ENCODE measurements around the gene CAMK1D.

Gene CAMK1D

GRCh38 chr10:12758271-12758670 is 408.9 kb downstream of the CAMK1D start:
- Mint-ChIP-seq H3K4me1 (ENCODE audit: low read depth) (no peaks in the 10 kb centered on the region), H3K4me3 (no peak overlapping the region), H3K27me3 (no peaks in the 10 kb centered on the region), H3K36me3 (ENCODE audit: low read depth) (peaks cover 21% of the 10 kb centered on the region), H3K9me3 (no peaks in the 10 kb centered on the region), H3K27ac (no peak overlapping the region)

DNA sequence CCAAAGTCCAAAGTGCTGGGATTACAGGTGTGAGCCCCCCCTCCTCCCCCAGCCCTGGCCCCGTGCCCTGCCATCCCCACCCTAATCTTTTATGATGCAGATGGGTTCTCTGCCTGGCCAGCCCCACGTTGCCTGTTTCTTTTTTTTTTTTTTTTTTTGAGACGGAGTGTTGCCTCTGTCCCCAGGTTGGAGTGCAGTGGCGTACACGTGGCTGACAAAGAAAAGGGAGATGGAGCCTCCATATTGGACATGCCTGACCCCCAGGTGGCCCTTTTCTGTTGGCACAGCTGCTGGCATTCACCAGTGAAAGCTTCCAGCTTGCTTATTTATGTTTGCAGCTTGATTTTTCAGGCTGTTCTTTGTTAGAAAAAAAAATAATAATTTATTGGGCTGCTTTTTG is 416.9 kb downstream of the CAMK1D start:
- Mint-ChIP-seq H3K9me3 (no peaks in the 10 kb centered on the region), H3K4me3 (no peak overlapping the region), H3K36me3 (ENCODE audit: low read depth) (peaks cover 40% of the 10 kb centered on the region), H3K27me3 (no peaks in the 10 kb centered on the region), H3K4me1 (ENCODE audit: low read depth) (no peaks in the 10 kb centered on the region), H3K27ac (no peak overlapping the region)

DNA sequence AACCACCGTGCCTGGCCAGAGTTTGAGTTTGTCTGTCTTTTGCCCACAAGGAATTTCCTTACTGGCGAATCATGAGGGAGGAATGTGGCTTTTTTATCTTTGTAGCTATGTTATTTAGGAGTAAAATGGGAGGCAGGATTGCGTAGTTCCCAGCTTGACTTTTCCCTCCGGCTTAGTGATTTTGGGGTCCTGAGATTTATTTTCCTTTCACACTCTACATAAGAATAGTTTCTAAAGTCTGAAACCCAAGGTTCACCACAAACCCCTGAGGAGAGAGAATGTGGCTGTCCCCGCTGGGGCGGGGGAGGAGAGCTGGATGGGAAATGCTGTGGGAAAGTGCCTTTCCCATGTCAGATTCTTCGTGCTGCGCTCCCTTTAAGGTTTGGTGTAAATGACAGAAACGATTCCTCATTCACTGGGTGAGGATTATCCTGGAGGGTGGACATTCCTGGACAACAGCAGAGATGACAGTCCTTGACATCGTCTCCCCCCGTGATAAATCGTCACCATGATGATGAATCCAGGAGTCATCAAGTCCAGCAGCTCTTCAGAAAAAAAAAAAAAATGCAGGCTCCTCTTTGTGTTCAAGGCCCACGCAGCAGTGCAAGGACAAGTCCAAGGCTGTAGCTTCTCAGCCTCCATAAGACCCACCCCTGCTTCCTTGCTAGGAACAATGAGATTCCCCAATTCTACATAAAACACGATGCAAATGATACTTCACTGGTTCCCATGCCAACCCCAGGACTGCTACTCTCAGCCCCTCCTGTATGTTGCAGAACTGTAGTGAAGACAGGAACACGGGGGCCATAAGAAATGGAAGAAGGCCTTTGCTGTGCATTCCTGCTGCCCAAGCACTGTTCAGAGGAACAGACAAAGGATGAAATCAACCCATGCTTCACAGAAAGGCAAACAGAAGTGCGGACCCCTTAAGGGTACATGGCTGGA is 419.1 kb downstream of the CAMK1D start:
- no peaks in the 10 kb centered on the region for H3K9me3 Mint-ChIP-seq
- H3K4me3 Mint-ChIP-seq: no peak overlapping the region
- no peaks in the 10 kb centered on the region for H3K4me1 Mint-ChIP-seq (ENCODE audit: low read depth)
- H3K27ac Mint-ChIP-seq: no peak overlapping the region
- peaks cover 22% of the 10 kb centered on the region for H3K36me3 Mint-ChIP-seq (ENCODE audit: low read depth)
- H3K27me3 Mint-ChIP-seq: no peaks in the 10 kb centered on the region

GRCh38 chr10:12769323-12770044 is 420.1 kb downstream of the CAMK1D start:
- Mint-ChIP-seq H3K27ac (no peak overlapping the region), H3K4me3 (no peak overlapping the region), H3K36me3 (ENCODE audit: low read depth) (peaks cover 22% of the 10 kb centered on the region), H3K4me1 (ENCODE audit: low read depth) (no peaks in the 10 kb centered on the region), H3K9me3 (no peaks in the 10 kb centered on the region), H3K27me3 (no peaks in the 10 kb centered on the region)

DNA sequence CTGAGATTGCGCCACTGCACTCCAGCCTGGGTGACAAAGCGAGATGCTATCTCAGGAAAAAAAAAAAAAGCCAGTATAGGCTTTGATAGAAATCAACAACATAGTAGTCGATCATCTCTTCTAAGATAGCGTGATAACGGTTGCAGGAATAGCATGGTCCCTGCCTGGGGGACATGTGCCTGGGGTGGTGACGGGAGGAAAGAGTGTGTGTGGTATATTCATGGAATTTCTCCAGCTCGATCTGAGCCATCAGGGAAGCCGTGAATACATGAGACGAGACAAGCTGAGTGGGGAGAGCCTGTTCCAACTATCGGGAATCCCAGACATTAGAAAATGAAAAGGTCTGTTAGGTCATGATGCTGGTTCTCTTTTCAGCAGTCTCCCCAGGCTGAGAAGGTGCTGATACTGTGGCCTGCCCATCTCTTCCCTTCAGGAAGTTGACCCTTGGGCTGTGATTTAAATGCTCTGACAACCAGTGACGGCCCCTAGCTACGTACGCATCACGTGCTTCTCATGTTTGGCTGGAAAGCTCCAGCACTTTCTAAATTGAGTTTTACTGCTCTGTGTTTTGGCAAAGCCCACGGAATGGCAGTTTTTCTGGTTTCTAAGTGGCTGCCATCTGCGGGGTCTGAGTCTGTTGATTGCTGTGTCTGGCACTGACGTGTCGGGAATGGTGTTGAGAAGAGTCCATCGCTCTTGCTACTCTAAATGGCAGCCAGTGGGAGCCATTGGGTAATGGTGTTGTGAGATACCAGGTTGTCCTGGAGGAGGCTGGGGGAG is 422.8 kb downstream of the CAMK1D start:
- peaks cover 6% of the 10 kb centered on the region for H3K4me1 Mint-ChIP-seq (ENCODE audit: low read depth)
- no peaks in the 10 kb centered on the region for H3K9me3 Mint-ChIP-seq
- no peak overlapping the region for H3K27ac Mint-ChIP-seq
- peaks cover 29% of the 10 kb centered on the region for H3K36me3 Mint-ChIP-seq (ENCODE audit: low read depth)
- no peaks in the 10 kb centered on the region for H3K27me3 Mint-ChIP-seq
- no peak overlapping the region for H3K4me3 Mint-ChIP-seq

DNA sequence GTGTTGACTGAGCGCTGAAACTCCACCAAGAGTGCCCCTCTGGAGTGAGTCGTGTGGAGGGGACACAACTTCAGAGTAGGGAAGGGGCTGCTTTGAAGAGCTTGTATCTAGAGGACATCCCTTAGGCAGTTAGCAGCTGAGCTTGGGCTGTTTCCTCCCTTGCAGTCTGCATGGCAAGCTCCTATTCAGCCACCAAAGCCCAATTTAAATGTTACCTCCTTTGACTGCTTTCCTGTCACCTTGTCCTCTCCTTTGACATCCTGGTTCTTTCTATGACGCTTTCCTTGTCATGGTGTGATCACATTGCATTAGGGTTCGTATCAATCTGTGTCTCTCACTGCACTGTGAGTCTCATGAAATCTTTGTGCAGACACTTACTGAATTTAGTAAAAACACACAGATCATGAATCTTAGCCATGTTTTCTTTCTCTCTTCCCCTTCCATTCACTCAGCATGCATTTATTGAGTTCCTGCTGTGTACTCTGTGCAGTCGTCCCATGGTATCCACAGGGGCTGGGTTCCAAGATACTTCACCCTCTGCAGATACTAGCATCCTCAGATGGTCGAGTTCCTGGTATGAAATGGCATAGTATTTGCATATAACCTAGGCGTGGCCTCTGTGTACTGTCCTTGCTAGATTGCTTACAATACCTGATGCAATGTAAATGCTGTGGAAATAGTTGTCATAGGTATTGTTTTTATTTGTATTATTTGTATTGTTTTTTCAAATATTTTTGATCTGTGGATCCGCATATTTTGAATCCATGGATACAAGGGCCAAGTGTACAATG is 423.6 kb downstream of the CAMK1D start:
- Mint-ChIP-seq H3K36me3 (ENCODE audit: low read depth) (peaks cover 29% of the 10 kb centered on the region), H3K9me3 (no peaks in the 10 kb centered on the region), H3K27me3 (no peaks in the 10 kb centered on the region), H3K4me1 (ENCODE audit: low read depth) (peaks cover 11% of the 10 kb centered on the region), H3K4me3 (no peak overlapping the region), H3K27ac (no peak overlapping the region)

DNA sequence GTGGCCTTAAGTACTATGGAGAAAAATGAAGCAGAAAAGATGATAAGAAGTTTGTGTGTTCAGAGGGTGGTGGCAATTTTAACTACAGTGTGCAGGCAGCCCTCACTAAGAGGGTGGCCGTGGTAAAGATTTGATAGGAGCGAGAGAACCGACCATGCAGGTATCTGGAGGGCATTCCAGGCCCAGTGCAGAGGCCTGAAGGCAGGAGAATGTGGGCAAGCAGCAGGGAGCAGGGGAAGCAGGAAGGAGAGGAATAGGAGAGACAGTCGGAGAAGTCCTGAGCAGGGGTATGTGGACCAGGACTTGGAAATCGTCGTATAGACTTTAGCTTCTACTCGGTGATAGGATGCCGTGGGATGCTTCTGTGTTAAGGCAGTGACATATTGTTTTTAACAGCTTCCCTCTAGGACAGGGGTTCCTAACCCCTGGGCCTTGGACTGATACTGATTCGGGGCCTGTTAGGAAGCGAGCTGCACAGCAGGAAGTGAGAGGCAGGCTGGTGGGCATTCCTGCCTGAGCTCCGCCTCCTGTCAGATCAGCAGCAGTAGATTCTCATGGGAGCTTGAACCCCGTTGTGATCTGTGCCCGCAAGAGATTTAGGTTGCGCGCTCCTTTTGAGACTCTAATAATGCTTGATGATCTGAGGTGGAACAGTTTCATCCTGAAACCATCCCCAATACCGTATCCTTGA is 425.0 kb downstream of the CAMK1D start:
- H3K27me3 Mint-ChIP-seq: no peaks in the 10 kb centered on the region
- no peak overlapping the region for H3K4me3 Mint-ChIP-seq
- H3K36me3 Mint-ChIP-seq (ENCODE audit: low read depth): peaks cover 20% of the 10 kb centered on the region
- no peaks in the 10 kb centered on the region for H3K9me3 Mint-ChIP-seq
- H3K27ac Mint-ChIP-seq: no peak overlapping the region
- peaks cover 15% of the 10 kb centered on the region for H3K4me1 Mint-ChIP-seq (ENCODE audit: low read depth)

- no peaks in the 10 kb centered on the region for H3K27me3 Mint-ChIP-seq
- no peaks in the 10 kb centered on the region for H3K9me3 Mint-ChIP-seq
- peaks cover 36% of the 10 kb centered on the region for H3K4me1 Mint-ChIP-seq (ENCODE audit: low read depth)
- peaks cover 19% of the 10 kb centered on the region for H3K36me3 Mint-ChIP-seq (ENCODE audit: low read depth)
- peak overlapping the region; percentile 67 for H3K27ac Mint-ChIP-seq
- no peak overlapping the region for H3K4me3 Mint-ChIP-seq
These were observed 428.7 kb downstream of the CAMK1D start for GRCh38 chr10:12777840-12778585.

GRCh38 chr10:12780634-12781601 is 431.6 kb downstream of the CAMK1D start:
- Mint-ChIP-seq H3K27ac (peak overlapping the region; percentile 49), H3K9me3 (no peaks in the 10 kb centered on the region), H3K27me3 (no peaks in the 10 kb centered on the region), H3K36me3 (ENCODE audit: low read depth) (peaks cover 19% of the 10 kb centered on the region), H3K4me3 (no peak overlapping the region), H3K4me1 (ENCODE audit: low read depth) (peaks cover 36% of the 10 kb centered on the region)

- Mint-ChIP-seq H3K36me3 (ENCODE audit: low read depth) (peaks cover 14% of the 10 kb centered on the region), H3K27ac (no peak overlapping the region), H3K27me3 (no peaks in the 10 kb centered on the region), H3K4me3 (no peak overlapping the region), H3K4me1 (ENCODE audit: low read depth) (peaks cover 31% of the 10 kb centered on the region), H3K9me3 (no peaks in the 10 kb centered on the region)
These were observed 432.6 kb downstream of the CAMK1D start for GRCh38 chr10:12781976-12782375.

GRCh38 chr10:12782537-12782936 is 433.2 kb downstream of the CAMK1D start:
- Mint-ChIP-seq H3K4me1 (ENCODE audit: low read depth) (peaks cover 29% of the 10 kb centered on the region), H3K9me3 (no peaks in the 10 kb centered on the region), H3K27ac (no peak overlapping the region), H3K4me3 (no peak overlapping the region), H3K27me3 (no peaks in the 10 kb centered on the region), H3K36me3 (ENCODE audit: low read depth) (peaks cover 12% of the 10 kb centered on the region)

- Mint-ChIP-seq H3K27me3 (no peaks in the 10 kb centered on the region), H3K9me3 (no peaks in the 10 kb centered on the region), H3K27ac (no peak overlapping the region), H3K4me1 (ENCODE audit: low read depth) (peaks cover 21% of the 10 kb centered on the region), H3K36me3 (ENCODE audit: low read depth) (peaks cover 12% of the 10 kb centered on the region), H3K4me3 (no peak overlapping the region)
These were observed 433.9 kb downstream of the CAMK1D start for GRCh38 chr10:12783293-12783692.

All from stimulated activated naive CD8-positive, alpha-beta T cell treated with anti-CD3 and anti-CD28 coated beads, Interleukin-15, Interleukin-2, amounts not matched to agents 100 ng/mL and 50 ng/mL, for 24 hours (primary cell).